Measurements from ENCODE around the gene DDX46.

- TF ChIP-seq EZH2 (IDR thresholded peaks at IDR 0.05; ENCODE audit: insufficient read depth, poor library complexity, severe bottlenecking) = no peak
- TF ChIP-seq EZH2phosphoT487 (IDR thresholded peaks at IDR 0.05; ENCODE audit: insufficient read depth, low read depth) = no peak
These were observed 25.8 kb upstream of the DDX46 start for GRCh38 chr5:134732819-134733218.
